ENCODE measurements around the gene CD2.
A peak's percentile ranks its signal among the peaks of the same experiment; 100 is the strongest.

The CD2 gene

DNA sequence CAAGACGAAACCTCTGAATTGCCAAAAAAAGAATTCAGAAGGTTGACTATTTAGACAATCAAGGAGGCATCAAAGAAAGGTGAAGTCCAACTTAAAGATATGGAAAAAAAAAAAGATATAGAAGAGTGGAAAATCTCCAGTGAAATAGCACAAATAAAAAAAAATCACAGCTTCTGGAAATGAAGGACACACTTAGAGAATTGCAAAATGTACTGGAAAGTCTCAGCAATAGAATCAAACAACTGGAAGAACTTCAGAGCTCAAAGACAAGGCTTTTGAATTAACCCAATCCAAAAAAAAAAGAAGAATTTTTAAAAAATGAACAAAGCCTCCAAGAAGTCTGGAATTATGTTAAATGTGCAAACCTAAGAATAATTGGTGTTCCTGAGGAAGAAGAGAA is 31.8 kb downstream of the CD2 start:
- TF ChIP-seq, protein P1, sequence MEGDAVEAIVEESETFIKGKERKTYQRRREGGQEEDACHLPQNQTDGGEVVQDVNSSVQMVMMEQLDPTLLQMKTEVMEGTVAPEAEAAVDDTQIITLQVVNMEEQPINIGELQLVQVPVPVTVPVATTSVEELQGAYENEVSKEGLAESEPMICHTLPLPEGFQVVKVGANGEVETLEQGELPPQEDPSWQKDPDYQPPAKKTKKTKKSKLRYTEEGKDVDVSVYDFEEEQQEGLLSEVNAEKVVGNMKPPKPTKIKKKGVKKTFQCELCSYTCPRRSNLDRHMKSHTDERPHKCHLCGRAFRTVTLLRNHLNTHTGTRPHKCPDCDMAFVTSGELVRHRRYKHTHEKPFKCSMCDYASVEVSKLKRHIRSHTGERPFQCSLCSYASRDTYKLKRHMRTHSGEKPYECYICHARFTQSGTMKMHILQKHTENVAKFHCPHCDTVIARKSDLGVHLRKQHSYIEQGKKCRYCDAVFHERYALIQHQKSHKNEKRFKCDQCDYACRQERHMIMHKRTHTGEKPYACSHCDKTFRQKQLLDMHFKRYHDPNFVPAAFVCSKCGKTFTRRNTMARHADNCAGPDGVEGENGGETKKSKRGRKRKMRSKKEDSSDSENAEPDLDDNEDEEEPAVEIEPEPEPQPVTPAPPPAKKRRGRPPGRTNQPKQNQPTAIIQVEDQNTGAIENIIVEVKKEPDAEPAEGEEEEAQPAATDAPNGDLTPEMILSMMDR (IDR thresholded peaks at IDR 0.05; ENCODE audit: low read depth, low read length): no peak
- TF ChIP-seq EZH2phosphoT487 (IDR thresholded peaks at IDR 0.05; ENCODE audit: low read depth): no peak
- Histone ChIP-seq H3K9ac (ENCODE audit: low read length) (no peak overlapping the region), H3K79me2 (ENCODE audit: low read length) (no peaks in the 10 kb centered on the region), H2AFZ (ENCODE audit: low read depth, low read length) (no peak overlapping the region), H3K36me3 (replicated peaks; ENCODE audit: low read depth, low read length) (no peaks in the 10 kb centered on the region), H3K27ac (ENCODE audit: low read length) (no peak overlapping the region), H4K20me1 (ENCODE audit: insufficient read depth, low read length) (no peaks in the 10 kb centered on the region), H3K4me1 (ENCODE audit: low read length) (peaks cover 5% of the 10 kb centered on the region), H3K27me3 (ENCODE audit: low read depth, low read length) (no peaks in the 10 kb centered on the region), H3K4me3 (ENCODE audit: low read length) (no peak overlapping the region), H3K4me2 (ENCODE audit: low read length) (no peak overlapping the region), H3K9me3 (ENCODE audit: insufficient read depth, low read length) (no peaks in the 10 kb centered on the region)

DNA sequence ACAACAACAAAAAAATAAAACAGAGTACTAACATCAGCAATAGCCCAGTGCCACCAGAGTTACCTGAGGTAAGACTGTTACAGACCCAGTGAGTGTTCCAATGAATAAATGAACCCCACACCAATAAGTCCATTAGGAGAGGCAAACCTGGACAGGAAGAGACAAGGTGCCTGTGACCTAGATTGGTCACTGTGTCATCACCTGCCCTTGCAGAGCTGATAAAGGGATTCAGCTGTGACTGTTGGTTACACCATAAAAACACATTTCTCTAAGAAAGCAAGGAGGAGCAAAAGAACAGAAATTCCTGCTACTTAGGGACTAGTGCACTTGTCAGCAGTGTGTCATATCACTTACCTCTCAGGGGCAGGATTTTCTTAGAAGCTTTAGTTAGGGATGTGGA is 37.5 kb downstream of the CD2 start:
- H3K9me3 ChIP-seq (ENCODE audit: insufficient read depth, low read length): no peaks in the 10 kb centered on the region
- no peaks in the 10 kb centered on the region for H3K27me3 ChIP-seq (ENCODE audit: low read depth, low read length)
- H3K36me3 ChIP-seq (replicated peaks; ENCODE audit: low read depth, low read length): no peaks in the 10 kb centered on the region
- H2AFZ ChIP-seq (ENCODE audit: low read depth, low read length): no peak overlapping the region
- H3K27ac ChIP-seq (ENCODE audit: low read length): no peak overlapping the region
- no peak overlapping the region for H3K4me2 ChIP-seq (ENCODE audit: low read length)
- no peak overlapping the region for H3K4me3 ChIP-seq (ENCODE audit: low read length)
- H4K20me1 ChIP-seq (ENCODE audit: insufficient read depth, low read length): no peaks in the 10 kb centered on the region
- TF ChIP-seq EZH2phosphoT487 (IDR thresholded peaks at IDR 0.05; ENCODE audit: low read depth): no peak
- TF ChIP-seq, protein P1 (IDR thresholded peaks at IDR 0.05; ENCODE audit: low read depth, low read length): no peak
- no peaks in the 10 kb centered on the region for H3K79me2 ChIP-seq (ENCODE audit: low read length)
- peaks cover 37% of the 10 kb centered on the region for H3K4me1 ChIP-seq (ENCODE audit: low read length)
- H3K9ac ChIP-seq (ENCODE audit: low read length): no peak overlapping the region

DNA sequence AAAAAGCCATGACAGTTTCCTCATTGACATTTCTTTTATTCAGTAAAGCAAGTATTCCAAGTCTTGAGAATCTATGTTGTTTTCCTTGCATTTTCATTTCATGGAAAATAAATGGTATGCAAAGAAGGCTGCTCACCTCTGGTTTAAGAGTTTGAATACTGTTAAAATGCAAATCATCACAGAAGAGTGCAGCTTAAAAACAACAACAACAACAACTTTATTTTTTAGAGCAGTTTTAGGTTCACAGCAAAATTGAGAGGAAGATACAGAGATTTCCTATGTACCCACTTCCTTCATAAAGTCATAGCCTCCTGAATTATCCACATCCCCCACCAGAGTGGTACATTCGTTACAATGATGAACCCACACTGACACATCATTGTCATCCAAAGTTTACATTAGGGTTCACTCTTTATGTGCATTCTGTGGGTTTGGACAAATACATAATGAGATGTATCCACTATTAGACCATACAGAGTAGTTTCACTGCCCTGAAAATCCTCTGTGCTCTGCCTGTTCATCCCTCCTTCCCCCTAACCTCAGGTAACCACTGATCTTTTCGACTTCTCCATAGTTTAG is 39.2 kb downstream of the CD2 start:
- Histone ChIP-seq H3K9ac (ENCODE audit: low read length) (no peak overlapping the region), H3K4me3 (ENCODE audit: low read length) (no peak overlapping the region), H2AFZ (ENCODE audit: low read depth, low read length) (no peak overlapping the region), H4K20me1 (ENCODE audit: insufficient read depth, low read length) (no peaks in the 10 kb centered on the region), H3K79me2 (ENCODE audit: low read length) (no peaks in the 10 kb centered on the region), H3K36me3 (replicated peaks; ENCODE audit: low read depth, low read length) (no peaks in the 10 kb centered on the region), H3K4me1 (ENCODE audit: low read length) (peaks cover 42% of the 10 kb centered on the region), H3K4me2 (ENCODE audit: low read length) (no peak overlapping the region), H3K9me3 (ENCODE audit: insufficient read depth, low read length) (no peaks in the 10 kb centered on the region), H3K27me3 (ENCODE audit: low read depth, low read length) (no peaks in the 10 kb centered on the region), H3K27ac (ENCODE audit: low read length) (no peak overlapping the region)
- TF ChIP-seq, protein P1 (IDR thresholded peaks at IDR 0.05; ENCODE audit: low read depth, low read length): no peak

DNA sequence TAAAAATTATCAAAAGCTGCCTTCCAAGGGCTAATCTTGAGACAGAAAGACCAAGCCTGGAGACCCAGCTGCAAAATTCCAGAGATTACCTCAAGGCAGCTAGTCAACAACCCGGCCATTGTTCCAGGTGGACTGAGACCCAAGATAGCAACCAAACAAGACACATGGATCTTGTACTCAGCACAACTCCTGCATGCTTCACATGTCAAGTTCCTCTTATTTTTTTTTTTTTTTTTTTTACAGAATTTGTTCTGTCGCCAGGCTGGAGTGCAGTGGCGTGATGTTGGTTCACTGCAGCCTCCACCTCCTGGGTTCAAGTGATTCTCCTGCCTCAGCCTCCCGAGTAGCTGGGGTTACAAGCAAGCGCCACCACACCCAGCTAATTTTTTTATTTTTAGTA is 40.1 kb downstream of the CD2 start:
- H2AFZ ChIP-seq (ENCODE audit: low read depth, low read length): no peak overlapping the region
- H3K4me3 ChIP-seq (ENCODE audit: low read length): no peak overlapping the region
- H3K9me3 ChIP-seq (ENCODE audit: insufficient read depth, low read length): no peaks in the 10 kb centered on the region
- H3K9ac ChIP-seq (ENCODE audit: low read length): peak overlapping the region; percentile 28; the same call in 1 of the 2 replicates
- peak overlapping the region; percentile 31 for H3K4me2 ChIP-seq (ENCODE audit: low read length)
- H3K79me2 ChIP-seq (ENCODE audit: low read length): no peaks in the 10 kb centered on the region
- no peaks in the 10 kb centered on the region for H4K20me1 ChIP-seq (ENCODE audit: insufficient read depth, low read length)
- no peaks in the 10 kb centered on the region for H3K27me3 ChIP-seq (ENCODE audit: low read depth, low read length)
- no peak for TF ChIP-seq EZH2phosphoT487 (IDR thresholded peaks at IDR 0.05; ENCODE audit: low read depth)
- TF ChIP-seq, protein P1 (IDR thresholded peaks at IDR 0.05; ENCODE audit: low read depth, low read length): no peak
- no peaks in the 10 kb centered on the region for H3K36me3 ChIP-seq (replicated peaks; ENCODE audit: low read depth, low read length)
- H3K27ac ChIP-seq (ENCODE audit: low read length): peak overlapping the region; percentile 100
- H3K4me1 ChIP-seq (ENCODE audit: low read length): peaks cover 42% of the 10 kb centered on the region
